A549 (cell line): ENCODE results near the gene PRKG1. TPM values are rescaled to one million over a fixed set of nuclear protein-coding genes. Genes with fewer than 3 reads are reported as not detected.
"Not testable (repeated sequence)": the region's sequence is repeated elsewhere in the genome, so short reads cannot be mapped to it uniquely, and the experiment has no call there.

Source experiments
- ATAC-seq, 2 experiments: fragments of 200-7000 bp in 1 of 2; fragments of >200 bp in 1 of 2; cut with Nextera tagmentation in 1 of 2; cut with Tn5 transposase in 1 of 2; 3 replicates each; pipeline versions ENCODE4 v1.8.0 to v1.9.1; 2018 to 2020; ENCODE audit warnings: mild to moderate bottlenecking in 1 of 2, moderate library complexity in 1 of 2
- CTCF ChIA-PET: fragments of 300-600 bp; sonication (Branson Sonifier 250); formaldehyde crosslinking; extraction: SDS; loops from one replicate; lab custom pipeline; 2021; ENCODE audit warnings: antibody characterized with exemption, inconsistent platforms; lab: Yijun Ruan, JAX
- POLR2A ChIA-PET: fragments of 350-600 bp; formaldehyde crosslinking; extraction: SDS; loops from one replicate; lab custom pipeline; 2021; ENCODE audit warnings: antibody characterized with exemption, inconsistent platforms; lab: Yijun Ruan, JAX
- DNase-seq, 2 experiments: peaks; one replicate each; pipeline versions ENCODE4 v3.0.0 to v3.0.0-alpha.2; 2011 to 2016; ENCODE audit warnings: low read depth in 1 of 2, low spot score in 1 of 2
- FAIRE-seq: peaks from 2 replicates; lab custom pipeline; 2011; peaks lifted over from hg19 to GRCh38; lab: Jason Lieb, UNC
- H3K27ac ChIP-seq, 2 experiments: fragments of >200 bp; sonication (Bioruptor Twin); formaldehyde crosslinking; 3 replicates each; pipeline ENCODE4 v1.5.1; 2016 to 2017
- H3K4me1 ChIP-seq: fragments of >200 bp; sonication (Bioruptor Twin); formaldehyde crosslinking; 3 replicates; pipeline ENCODE4 v1.6.1; 2016
- H3K4me2 ChIP-seq: fragments of >200 bp; sonication (Bioruptor Twin); formaldehyde crosslinking; 3 replicates; pipeline ENCODE4 v1.6.1; 2016
- H3K4me3 ChIP-seq: fragments of >200 bp; sonication (Bioruptor Twin); formaldehyde crosslinking; 3 replicates; pipeline ENCODE4 v1.5.1; 2016
- H3K9me3 ChIP-seq: fragments of >200 bp; sonication (Bioruptor Twin); formaldehyde crosslinking; 3 replicates; pipeline ENCODE4 v1.6.1; 2016
- BHLHE40 ChIP-seq: IDR thresholded peaks from 2 replicates; pipeline ENCODE4 v1.6.1; 2012; ENCODE audit warnings: low read depth, low read length, inconsistent platforms
- CBX8 ChIP-seq: fragments of 200-600 bp; sonication (generic); IDR thresholded peaks from 2 replicates; pipeline ENCODE4 v1.6.1; 2016
- CEBPB ChIP-seq, 2 experiments: fragments of >200 bp in 1 of 2; sonication (Bioruptor Twin) in 1 of 2; formaldehyde crosslinking in 1 of 2; IDR thresholded peaks; 2 replicates each; pipeline ENCODE4 v1.6.1; 2012 to 2016
- CHD4 ChIP-seq: fragments of 200-600 bp; sonication (generic); IDR thresholded peaks from 2 replicates; pipeline ENCODE4 v1.6.1; 2016; ENCODE audit warnings: antibody characterized with exemption, mild to moderate bottlenecking, borderline replicate concordance
- FOSL2 ChIP-seq, 2 experiments: fragments of 450-650 bp in 1 of 2; fragments of >200 bp in 1 of 2; sonication (Bioruptor Twin) in 1 of 2; formaldehyde crosslinking; IDR thresholded peaks; 2 replicates each; pipeline versions ENCODE4 v1.5.0 to v1.6.1; 2016 to 2020; ENCODE audit warnings: mild to moderate bottlenecking in 1 of 2, moderate library complexity in 1 of 2
- FOXS1 ChIP-seq: fragments of 250-450 bp; sonication (Bioruptor Pico); IDR thresholded peaks from 2 replicates; pipeline ENCODE4 v1.5.0; 2020; ENCODE audit warnings: mild to moderate bottlenecking, moderate library complexity
- GATA3 ChIP-seq: IDR thresholded peaks from 2 replicates; pipeline ENCODE4 v1.6.1; 2012; ENCODE audit warnings: borderline replicate concordance
- HDAC2 ChIP-seq: fragments of 200-600 bp; sonication (generic); IDR thresholded peaks from 2 replicates; pipeline ENCODE4 v1.6.1; 2016
- HOXA7 ChIP-seq: fragments of 250-450 bp; sonication (Bioruptor Pico); IDR thresholded peaks from 2 replicates; pipeline ENCODE4 v1.5.0; 2020; ENCODE audit warnings: mild to moderate bottlenecking, moderate library complexity
- HOXB13 ChIP-seq: fragments of 250-450 bp; sonication (Bioruptor Pico); IDR thresholded peaks from 2 replicates; pipeline ENCODE4 v1.5.0; 2020; ENCODE audit warnings: low read depth, mild to moderate bottlenecking, moderate library complexity
- JUNB ChIP-seq: fragments of >200 bp; sonication (Bioruptor Twin); formaldehyde crosslinking; IDR thresholded peaks from 2 replicates; pipeline ENCODE4 v1.6.1; 2016
- MAFK ChIP-seq: fragments of 450-650 bp; IDR thresholded peaks from 2 replicates; pipeline ENCODE4 v1.6.1; 2014; ENCODE audit not compliant: partially characterized antibody
- MYC ChIP-seq: IDR thresholded peaks from 2 replicates; pipeline ENCODE4 v1.6.1; 2012; ENCODE audit warnings: mild to moderate bottlenecking, inconsistent platforms, low read length, improper control_type of control experiment, borderline replicate concordance
- NR3C1 ChIP-seq: fragments of >200 bp; sonication (Bioruptor Twin); formaldehyde crosslinking; IDR thresholded peaks from 3 replicates; pipeline ENCODE4 v1.6.1; 2017
- POLR2A ChIP-seq: IDR thresholded peaks from 2 replicates; pipeline ENCODE4 v1.6.1; 2012; ENCODE audit warnings: mild to moderate bottlenecking, low read length
- RARB ChIP-seq: fragments of 250-450 bp; sonication (Bioruptor Pico); IDR thresholded peaks from 2 replicates; pipeline ENCODE4 v1.8.0; 2021; ENCODE audit warnings: mild to moderate bottlenecking, moderate library complexity
- RCOR1 ChIP-seq: fragments of 150-350 bp; IDR thresholded peaks from 2 replicates; pipeline ENCODE4 v1.6.1; 2014; ENCODE audit warnings: antibody characterized with exemption, low read length, low read depth
- RFX5 ChIP-seq: fragments of 450-650 bp; IDR thresholded peaks from 2 replicates; pipeline ENCODE4 v1.7.1; 2014; ENCODE audit warnings: antibody characterized with exemption, mild to moderate bottlenecking, moderate library complexity
- RNF2 ChIP-seq: fragments of 200-600 bp; sonication (generic); IDR thresholded peaks from 2 replicates; pipeline ENCODE4 v1.6.1; 2016; ENCODE audit warnings: low read depth, mild to moderate bottlenecking, antibody characterized with exemption, moderate library complexity, borderline replicate concordance
- WGBS: methylation state at CpG from one replicate; pipeline ENCODE4 v1.1.6; 2017; ENCODE audit errors: missing lambda C conversion rate; 5-methylcytosine and 5-hydroxymethylcytosine counted together
- polyA plus RNA-seq, 4 experiments: library from polyadenylated mRNA; depleted of rRNA in 3 of 4; stranded (reverse); fragments of >200 nt; fragmentation: RNase III in 1 of 4; extraction: RNeasy Plus Mini Kit Qiagen cat#74134 plus additional on column Dnase treatment in 1 of 4; gene quantifications; 2 replicates in 3 of 4; 3 replicates in 1 of 4; pipeline ENCODE4 v1.2.3, GENCODE V29; 2011 to 2017
- TF ChIP-seq, protein P1 (sequence below): IDR thresholded peaks from 2 replicates; pipeline ENCODE4 v1.6.1; 2012
- TF ChIP-seq, protein P2 (sequence below): fragments of 200-600 bp; sonication (generic); IDR thresholded peaks from 2 replicates; pipeline ENCODE4 v1.6.1; 2016; ENCODE audit warnings: antibody characterized with exemption, mild to moderate bottlenecking, moderate library complexity

Gene PRKG1
- polyA plus RNA-seq, 2 of the 4 experiments (the other 2 are of a cell fraction) = not detected

DNA sequence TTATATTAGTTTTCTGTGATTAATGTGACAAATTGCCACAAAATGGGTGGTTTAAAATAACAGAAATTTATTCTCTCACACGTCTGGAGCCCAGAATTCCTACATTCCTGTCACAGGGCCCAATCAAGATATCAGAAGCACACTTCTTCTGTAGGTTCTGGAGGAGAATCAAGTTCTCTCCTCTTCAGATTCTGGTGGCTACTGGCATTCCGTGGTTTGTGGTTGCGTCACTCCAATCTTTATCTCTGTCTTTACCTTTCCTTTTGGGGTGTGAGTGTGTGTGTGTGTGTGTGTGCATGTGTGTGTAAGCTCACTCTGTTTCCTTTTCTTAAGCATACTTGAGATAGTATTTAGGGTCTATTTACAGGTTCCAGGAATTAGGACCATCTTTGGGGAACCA lies 1124.3 kb downstream of the PRKG1 start:
- ChIA-PET CTCF (no interaction called here), POLR2A (no interaction called here)
- Histone ChIP-seq H3K4me2 (no peak overlapping the region), H3K27ac (no peak overlapping the region), H3K9me3 (no peaks in the 10 kb centered on the region), H3K4me1 (no peaks in the 10 kb centered on the region), H3K4me3 (no peak overlapping the region)
- ATAC-seq = no peak
- DNase-seq = no peak
- WGBS = 32% methylated on average over 3 of the region's 3 CpGs
- no peak for FAIRE-seq
- TF ChIP-seq, protein P1, sequence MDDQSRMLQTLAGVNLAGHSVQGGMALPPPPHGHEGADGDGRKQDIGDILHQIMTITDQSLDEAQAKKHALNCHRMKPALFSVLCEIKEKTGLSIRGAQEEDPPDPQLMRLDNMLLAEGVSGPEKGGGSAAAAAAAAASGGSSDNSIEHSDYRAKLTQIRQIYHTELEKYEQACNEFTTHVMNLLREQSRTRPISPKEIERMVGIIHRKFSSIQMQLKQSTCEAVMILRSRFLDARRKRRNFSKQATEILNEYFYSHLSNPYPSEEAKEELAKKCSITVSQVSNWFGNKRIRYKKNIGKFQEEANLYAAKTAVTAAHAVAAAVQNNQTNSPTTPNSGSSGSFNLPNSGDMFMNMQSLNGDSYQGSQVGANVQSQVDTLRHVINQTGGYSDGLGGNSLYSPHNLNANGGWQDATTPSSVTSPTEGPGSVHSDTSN = no peak
- TF ChIP-seq HOXA7 (no peak), CBX8 (no peak), POLR2A (no peak), FOXS1 (CRISPR knock-in tag) (no peak), CHD4 (no peak)
- TF ChIP-seq, protein P2, sequence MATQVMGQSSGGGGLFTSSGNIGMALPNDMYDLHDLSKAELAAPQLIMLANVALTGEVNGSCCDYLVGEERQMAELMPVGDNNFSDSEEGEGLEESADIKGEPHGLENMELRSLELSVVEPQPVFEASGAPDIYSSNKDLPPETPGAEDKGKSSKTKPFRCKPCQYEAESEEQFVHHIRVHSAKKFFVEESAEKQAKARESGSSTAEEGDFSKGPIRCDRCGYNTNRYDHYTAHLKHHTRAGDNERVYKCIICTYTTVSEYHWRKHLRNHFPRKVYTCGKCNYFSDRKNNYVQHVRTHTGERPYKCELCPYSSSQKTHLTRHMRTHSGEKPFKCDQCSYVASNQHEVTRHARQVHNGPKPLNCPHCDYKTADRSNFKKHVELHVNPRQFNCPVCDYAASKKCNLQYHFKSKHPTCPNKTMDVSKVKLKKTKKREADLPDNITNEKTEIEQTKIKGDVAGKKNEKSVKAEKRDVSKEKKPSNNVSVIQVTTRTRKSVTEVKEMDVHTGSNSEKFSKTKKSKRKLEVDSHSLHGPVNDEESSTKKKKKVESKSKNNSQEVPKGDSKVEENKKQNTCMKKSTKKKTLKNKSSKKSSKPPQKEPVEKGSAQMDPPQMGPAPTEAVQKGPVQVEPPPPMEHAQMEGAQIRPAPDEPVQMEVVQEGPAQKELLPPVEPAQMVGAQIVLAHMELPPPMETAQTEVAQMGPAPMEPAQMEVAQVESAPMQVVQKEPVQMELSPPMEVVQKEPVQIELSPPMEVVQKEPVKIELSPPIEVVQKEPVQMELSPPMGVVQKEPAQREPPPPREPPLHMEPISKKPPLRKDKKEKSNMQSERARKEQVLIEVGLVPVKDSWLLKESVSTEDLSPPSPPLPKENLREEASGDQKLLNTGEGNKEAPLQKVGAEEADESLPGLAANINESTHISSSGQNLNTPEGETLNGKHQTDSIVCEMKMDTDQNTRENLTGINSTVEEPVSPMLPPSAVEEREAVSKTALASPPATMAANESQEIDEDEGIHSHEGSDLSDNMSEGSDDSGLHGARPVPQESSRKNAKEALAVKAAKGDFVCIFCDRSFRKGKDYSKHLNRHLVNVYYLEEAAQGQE = no peak

DNA sequence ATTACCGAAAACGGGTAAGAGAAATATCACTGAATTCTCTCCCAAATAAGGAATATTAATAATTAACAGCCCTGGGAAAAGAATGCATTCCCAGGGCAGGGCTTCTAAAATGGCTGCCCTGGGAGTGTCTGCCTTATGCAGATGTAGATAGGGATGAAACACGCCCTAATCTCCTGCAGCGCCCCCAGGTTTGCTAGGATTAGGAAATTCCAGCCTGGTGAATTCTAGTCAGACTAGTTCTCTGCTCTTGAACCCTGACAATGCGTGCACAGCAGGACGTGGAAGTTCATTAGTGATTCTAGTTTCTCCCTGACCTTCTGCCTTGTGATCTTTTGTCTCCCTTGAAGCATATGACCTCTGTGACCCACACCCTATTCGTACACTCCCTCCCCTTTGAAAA lies 1130.6 kb downstream of the PRKG1 start:
- DNase-seq, POLR2A ChIA-PET, FAIRE-seq, H3K4me2 ChIP-seq, H3K4me1 ChIP-seq, H3K4me3 ChIP-seq, ATAC-seq, H3K27ac ChIP-seq, H3K9me3 ChIP-seq, CTCF ChIA-PET: not testable (repeated sequence)
- 49% methylated on average over 7 of the region's 7 CpGs for WGBS

DNA sequence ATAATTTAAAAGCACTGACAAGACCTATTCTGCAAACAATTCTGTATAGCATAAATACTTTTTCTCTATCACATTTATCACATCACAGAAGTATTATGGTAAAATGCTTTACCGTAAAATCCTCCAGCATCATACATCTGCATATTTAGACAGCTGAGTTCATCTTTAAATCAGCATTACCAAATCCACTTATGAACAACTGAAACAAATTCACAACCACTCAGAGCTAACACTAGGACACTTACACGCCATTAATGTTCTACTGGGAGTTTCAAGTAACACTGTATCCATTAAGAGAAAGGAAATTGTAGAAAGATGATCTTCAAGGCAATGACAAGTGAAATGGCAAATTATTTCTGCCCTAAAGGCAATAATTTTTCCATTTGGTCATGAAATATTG lies 1134.1 kb downstream of the PRKG1 start:
- TF ChIP-seq RNF2 = no peak
- no peak for TF ChIP-seq MYC
- TF ChIP-seq GATA3 = no peak
- no peak for TF ChIP-seq CEBPB (IDR thresholded peaks at IDR 0.05)
- TF ChIP-seq JUNB = no peak
- TF ChIP-seq HOXB13 (CRISPR knock-in tag) = no peak
- TF ChIP-seq RCOR1 = no peak
- TF ChIP-seq BHLHE40 = no peak
- no peak for TF ChIP-seq HDAC2
- TF ChIP-seq RARB (CRISPR knock-in tag) = no peak
- no peak for TF ChIP-seq POLR2A
- TF ChIP-seq MAFK = no peak
- TF ChIP-seq RFX5 = no peak
- no peak for TF ChIP-seq NR3C1
- no peak for TF ChIP-seq FOSL2 (IDR thresholded peaks at IDR 0.05)
- TF ChIP-seq FOSL2 (CRISPR knock-in tag; IDR thresholded peaks at IDR 0.05) = no peak
- Histone ChIP-seq H3K27ac (no peak overlapping the region), H3K4me3 (no peak overlapping the region), H3K4me1 (peaks cover 8% of the 10 kb centered on the region; the same call in 2 of the 3 replicates), H3K9me3 (no peaks in the 10 kb centered on the region), H3K4me2 (no peak overlapping the region)
- ATAC-seq (no peak), FAIRE-seq (no peak), DNase-seq (no peak)
- 55% methylated on average over 2 of the region's 2 CpGs for WGBS
- POLR2A ChIA-PET = no interaction called here
- CTCF ChIA-PET = no interaction called here
